AG09309 (cell line): ENCODE data around the gene ZNF317.

Source experiments
- DNase-seq: peaks from one replicate; pipeline ENCODE4 v3.0.0-alpha.2; 2010; ENCODE audit warnings: low read depth
- H3K4me3 ChIP-seq: 2 replicates; pipeline ENCODE4 v1.5.1; 2011; ENCODE audit warnings: mild to moderate bottlenecking, low read depth, low read length, moderate library complexity; ENCODE audit not compliant: control insufficient read depth
- TF ChIP-seq, protein P1 (sequence below): IDR thresholded peaks from 2 replicates; pipeline ENCODE4 v1.5.1; 2011; ENCODE audit warnings: mild to moderate bottlenecking, low read depth, low read length, inconsistent platforms; ENCODE audit not compliant: insufficient read depth, control insufficient read depth; ENCODE audit errors: missing control alignments

ZNF317 gene

DNA sequence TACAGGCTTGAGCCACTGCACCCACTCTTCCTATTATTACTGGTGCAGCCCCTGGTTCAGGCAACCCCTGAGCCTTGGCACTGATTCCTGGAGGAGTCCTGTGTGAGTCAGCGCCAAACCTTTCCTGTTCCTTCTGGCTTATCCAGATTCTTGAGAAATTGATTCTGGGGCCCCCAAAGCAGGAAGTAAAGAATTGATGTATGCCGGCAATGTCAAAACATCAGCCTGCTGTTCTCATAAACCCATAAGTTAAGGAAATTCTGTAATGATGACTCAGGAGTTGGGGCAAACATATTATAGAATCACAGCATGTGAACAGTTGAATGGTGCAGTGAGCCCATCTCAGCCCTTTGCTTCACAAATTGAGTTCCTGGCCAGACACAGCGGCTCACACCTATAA lies 12.0 kb upstream of the ZNF317 start:
- H3K4me3 ChIP-seq: no peak overlapping the region
- no peak for DNase-seq
- TF ChIP-seq, protein P1, sequence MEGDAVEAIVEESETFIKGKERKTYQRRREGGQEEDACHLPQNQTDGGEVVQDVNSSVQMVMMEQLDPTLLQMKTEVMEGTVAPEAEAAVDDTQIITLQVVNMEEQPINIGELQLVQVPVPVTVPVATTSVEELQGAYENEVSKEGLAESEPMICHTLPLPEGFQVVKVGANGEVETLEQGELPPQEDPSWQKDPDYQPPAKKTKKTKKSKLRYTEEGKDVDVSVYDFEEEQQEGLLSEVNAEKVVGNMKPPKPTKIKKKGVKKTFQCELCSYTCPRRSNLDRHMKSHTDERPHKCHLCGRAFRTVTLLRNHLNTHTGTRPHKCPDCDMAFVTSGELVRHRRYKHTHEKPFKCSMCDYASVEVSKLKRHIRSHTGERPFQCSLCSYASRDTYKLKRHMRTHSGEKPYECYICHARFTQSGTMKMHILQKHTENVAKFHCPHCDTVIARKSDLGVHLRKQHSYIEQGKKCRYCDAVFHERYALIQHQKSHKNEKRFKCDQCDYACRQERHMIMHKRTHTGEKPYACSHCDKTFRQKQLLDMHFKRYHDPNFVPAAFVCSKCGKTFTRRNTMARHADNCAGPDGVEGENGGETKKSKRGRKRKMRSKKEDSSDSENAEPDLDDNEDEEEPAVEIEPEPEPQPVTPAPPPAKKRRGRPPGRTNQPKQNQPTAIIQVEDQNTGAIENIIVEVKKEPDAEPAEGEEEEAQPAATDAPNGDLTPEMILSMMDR: no peak

DNA sequence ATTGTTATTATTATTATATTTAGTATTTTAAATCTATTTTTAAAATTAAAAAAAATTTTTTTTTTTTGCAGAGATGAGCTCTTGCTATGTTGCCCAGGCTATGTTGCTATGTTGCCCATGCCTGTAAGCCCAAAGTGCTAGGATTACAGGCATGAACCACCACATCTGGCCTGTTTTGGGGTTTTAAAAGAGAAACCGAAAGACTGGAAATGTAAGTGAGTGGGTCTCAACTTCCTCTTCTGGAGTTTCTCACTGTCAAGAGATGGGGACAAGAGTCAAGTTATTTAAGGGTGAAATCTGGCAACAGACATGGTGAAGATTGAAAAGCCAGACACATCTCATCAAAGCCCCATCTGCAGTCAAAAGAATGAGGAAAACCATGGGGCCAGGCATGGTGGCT lies 9.2 kb upstream of the ZNF317 start:
- DNase-seq: no peak
- TF ChIP-seq, protein P1: no peak
- H3K4me3 ChIP-seq: no peak overlapping the region

DNA sequence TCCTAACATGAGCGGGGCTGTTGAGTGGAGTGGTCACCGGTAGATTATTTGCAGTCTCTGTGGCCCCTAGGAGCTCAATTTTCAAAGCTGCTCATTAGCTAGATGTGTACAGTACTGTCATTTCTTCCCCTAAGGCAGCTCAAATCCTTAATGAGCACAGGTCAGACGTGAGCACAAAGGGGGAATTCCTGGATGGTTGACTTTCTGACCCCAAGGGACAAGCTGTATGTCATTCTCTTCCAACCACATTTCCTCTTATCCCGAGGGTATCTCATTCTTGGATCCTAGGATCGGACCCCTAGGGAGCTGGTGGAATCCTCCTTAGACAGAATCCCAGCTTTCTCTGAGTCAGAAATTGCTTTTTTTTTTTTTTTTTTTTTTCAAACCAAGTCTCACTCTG lies 7.8 kb upstream of the ZNF317 start:
- TF ChIP-seq, protein P1: no peak
- no peak overlapping the region for H3K4me3 ChIP-seq
- DNase-seq: no peak

DNA sequence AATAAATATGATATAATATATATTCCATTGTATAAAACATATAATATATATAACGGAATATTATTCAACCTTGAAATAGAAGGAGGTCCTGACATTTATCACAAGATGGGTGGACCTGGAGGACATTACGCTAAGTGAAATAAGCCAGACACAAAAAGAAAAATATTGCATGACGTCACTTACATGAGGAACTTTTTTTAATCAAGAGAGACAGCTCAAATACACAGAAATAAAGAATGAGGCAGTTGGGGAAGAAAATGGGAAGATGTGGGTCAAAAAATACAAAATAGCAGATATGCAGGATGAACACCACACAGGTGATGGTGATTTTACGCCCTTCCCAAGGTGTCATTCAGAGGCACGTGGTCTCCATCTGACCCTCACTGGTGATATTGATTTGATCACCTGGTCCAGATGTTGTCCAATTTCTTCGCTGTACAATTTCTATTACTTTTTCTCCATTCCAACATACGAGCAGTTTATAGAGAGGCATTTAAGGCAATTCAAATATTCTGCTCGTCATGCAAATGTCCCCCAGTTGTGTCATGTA lies 513 bp upstream of the ZNF317 start:
- TF ChIP-seq, protein P1: no peak
- peak overlapping the region; percentile 72 for H3K4me3 ChIP-seq
- DNase-seq: no peak

DNA sequence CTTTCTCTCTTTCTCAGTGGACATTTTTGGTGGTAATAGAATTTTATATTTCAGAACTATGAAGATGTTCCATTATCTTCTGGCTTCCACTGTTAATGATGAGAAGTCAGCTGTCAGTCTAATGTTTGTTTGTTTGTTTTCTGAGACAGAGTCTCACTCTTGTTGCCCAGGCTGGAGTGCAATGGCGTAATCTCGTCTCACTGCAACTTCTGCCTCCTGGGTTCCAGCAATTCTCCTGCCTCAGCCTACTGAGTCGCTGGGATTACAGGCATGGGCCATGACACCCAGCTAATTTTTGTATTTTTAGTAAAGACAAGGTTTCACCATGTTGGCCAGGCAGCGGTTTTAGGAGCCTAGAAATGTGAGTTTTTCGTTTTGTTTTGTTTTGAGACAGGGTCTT lies 4.7 kb downstream of the ZNF317 start:
- TF ChIP-seq, protein P1: no peak
- no peak overlapping the region for H3K4me3 ChIP-seq
- DNase-seq: no peak

DNA sequence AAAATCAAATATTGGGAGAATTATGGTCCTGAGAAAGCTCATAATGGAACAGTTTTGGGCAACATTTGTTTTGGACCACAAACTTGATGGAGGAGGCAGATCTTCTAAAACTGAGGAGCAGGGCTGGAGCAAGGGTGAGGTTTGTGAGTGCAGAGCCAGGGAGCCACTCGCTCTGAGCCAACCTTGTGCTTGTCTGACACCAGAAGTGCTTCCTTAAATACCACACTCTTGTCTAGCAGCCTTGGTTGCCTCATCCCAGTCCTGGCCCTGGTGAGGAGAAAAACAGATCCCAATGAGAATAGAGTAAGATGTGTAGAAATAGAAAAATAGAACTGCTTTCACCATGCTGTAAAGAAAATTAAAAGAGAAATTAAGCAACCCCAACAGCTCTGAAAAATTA lies 6.7 kb downstream of the ZNF317 start:
- DNase-seq: no peak
- no peak overlapping the region for H3K4me3 ChIP-seq
- TF ChIP-seq, protein P1: no peak

DNA sequence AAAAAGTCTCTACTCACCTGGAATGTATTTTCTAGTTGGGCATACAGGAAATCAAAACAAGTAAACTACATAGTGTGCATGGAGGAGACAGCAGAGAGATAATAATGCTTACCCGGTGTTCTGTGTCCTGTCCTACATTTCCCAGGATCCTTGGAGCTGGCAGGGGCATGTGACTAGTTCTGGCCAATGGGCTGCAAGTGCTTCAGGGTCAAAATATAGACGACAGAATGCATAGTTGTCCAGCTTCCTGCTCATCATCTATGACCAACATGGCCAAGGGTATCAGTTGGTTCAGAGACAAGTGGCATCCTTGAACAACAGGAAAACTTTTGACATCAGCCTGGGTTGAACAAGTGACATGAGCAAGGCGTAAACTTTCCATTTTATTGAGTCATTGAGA lies 8.5 kb downstream of the ZNF317 start:
- no peak overlapping the region for H3K4me3 ChIP-seq
- no peak for DNase-seq
- TF ChIP-seq, protein P1: no peak
